Measurements from ENCODE around the gene KIAA1586.
"Not testable (repeated sequence)": the region's sequence is repeated elsewhere in the genome, so short reads cannot be mapped to it uniquely, and the experiment has no call there.

Gene KIAA1586

DNA sequence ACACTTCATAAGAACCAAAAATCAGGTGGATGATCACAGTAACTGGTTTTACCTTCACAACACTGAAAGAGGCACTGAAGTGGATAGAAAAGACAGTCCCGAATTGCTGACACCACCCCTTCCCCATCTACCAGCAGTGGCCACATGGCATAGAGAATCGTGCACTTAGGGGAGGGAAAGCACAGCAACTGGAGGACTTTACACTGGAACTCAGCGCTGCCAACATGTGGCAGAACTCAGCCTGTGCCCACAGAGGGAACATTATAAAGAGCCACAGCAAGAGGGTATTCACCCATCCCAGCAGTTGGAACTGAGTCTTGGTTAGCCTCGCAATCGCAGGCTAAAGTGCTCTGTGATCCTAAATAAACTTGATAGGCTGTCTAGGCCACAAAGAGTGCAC, 6.5 kb upstream of the KIAA1586 start:
- DNase-seq (ENCODE audit: low spot score) = no peak
- TF ChIP-seq, protein P1, sequence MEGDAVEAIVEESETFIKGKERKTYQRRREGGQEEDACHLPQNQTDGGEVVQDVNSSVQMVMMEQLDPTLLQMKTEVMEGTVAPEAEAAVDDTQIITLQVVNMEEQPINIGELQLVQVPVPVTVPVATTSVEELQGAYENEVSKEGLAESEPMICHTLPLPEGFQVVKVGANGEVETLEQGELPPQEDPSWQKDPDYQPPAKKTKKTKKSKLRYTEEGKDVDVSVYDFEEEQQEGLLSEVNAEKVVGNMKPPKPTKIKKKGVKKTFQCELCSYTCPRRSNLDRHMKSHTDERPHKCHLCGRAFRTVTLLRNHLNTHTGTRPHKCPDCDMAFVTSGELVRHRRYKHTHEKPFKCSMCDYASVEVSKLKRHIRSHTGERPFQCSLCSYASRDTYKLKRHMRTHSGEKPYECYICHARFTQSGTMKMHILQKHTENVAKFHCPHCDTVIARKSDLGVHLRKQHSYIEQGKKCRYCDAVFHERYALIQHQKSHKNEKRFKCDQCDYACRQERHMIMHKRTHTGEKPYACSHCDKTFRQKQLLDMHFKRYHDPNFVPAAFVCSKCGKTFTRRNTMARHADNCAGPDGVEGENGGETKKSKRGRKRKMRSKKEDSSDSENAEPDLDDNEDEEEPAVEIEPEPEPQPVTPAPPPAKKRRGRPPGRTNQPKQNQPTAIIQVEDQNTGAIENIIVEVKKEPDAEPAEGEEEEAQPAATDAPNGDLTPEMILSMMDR (conservative IDR thresholded peaks at IDR 0.05; ENCODE audit: low read depth) = no peak
- H3K27ac ChIP-seq = no peak overlapping the region
- ChIA-PET POLR2A (ENCODE audit: low non-redundant PET) (no interaction called here), CTCF (interaction anchor here (0.6 to 1.4 kb wide), 2 partner anchors 135 to 398 kb away, joined by 5 to 8 read pairs; no protein-coding TSS in a partner anchor)

DNA sequence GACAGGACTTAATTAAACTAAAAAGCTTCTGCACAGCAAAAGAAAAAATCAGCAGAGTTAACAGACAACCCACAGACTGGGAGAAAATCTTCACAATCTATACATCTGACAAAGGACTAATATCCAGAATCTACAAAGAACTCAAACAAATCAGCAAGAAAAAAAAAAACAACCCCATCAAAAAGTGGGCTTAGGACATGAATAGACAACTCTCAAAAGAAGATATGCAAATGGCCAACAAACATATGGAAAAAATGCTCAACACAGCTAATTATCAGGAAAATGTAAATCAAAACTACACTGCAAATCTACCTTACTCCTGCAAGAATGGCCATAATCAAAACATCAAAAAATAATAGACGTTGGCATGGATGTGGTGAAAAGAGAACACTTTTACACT, 2.4 kb upstream of the KIAA1586 start:
- H3K27ac ChIP-seq; CTCF ChIA-PET; DNase-seq (ENCODE audit: low spot score); POLR2A ChIA-PET (ENCODE audit: low non-redundant PET): not testable (repeated sequence)

DNA sequence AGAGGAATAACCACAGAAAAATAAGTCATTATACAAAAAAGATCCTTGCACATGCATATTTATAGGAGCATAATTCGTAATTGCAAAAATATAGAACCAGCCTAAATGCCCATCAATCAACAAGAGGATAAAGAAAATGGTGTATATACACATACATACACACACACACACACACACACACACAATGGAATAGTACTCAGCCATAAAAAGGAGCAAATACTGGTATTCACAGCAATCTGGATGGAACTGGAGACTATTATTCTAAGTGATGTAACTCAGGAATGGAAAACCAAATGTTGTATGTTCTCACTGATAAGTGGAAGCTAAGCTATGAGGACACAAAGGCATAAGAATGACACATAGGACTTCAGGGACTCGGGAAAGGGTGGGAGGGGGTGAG, 1.9 kb upstream of the KIAA1586 start:
- no peak for DNase-seq (ENCODE audit: low spot score)
- TF ChIP-seq, protein P1 (conservative IDR thresholded peaks at IDR 0.05; ENCODE audit: low read depth) = no peak
- no peak overlapping the region for H3K27ac ChIP-seq
- CTCF ChIA-PET = no interaction called here
- POLR2A ChIA-PET (ENCODE audit: low non-redundant PET) = no interaction called here

GRCh38 chr6:57047257-57047585, 728 bp downstream of the KIAA1586 start:
- CTCF ChIA-PET; H3K27ac ChIP-seq; POLR2A ChIA-PET (ENCODE audit: low non-redundant PET); DNase-seq (ENCODE audit: low spot score): not testable (repeated sequence)

GRCh38 chr6:57047859-57048258, 1.4 kb downstream of the KIAA1586 start:
- H3K27ac ChIP-seq; POLR2A ChIA-PET (ENCODE audit: low non-redundant PET): not testable (repeated sequence)

DNA sequence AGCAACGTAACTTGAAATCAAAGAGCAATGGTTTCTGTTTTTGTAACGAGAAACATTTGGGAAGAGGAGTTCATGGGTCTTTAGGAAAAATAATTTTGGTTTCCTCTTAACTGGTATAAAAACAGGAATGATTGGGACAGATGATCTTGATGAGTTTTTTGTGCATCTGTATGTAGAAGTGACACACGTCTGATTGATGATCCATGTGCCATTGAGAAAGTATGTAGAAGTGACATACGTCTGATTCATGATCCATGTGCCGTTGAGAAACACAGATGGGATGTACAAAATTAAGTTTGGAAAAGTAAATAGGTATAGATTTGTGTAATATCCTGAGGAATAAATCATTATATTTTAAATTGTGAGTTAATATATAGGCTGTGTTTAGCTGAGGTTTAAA, 2.1 kb downstream of the KIAA1586 start:
- TF ChIP-seq, protein P1 (conservative IDR thresholded peaks at IDR 0.05; ENCODE audit: low read depth) = no peak
- DNase-seq (ENCODE audit: low spot score) = no peak
- H3K27ac ChIP-seq = no peak overlapping the region

More at GRCh38 chr6:57047859-57048258, 1.4 kb downstream of the KIAA1586 start:
- DNase-seq (ENCODE audit: low spot score); CTCF ChIA-PET: not testable (repeated sequence)

GRCh38 chr6:57063847-57064246, 17.4 kb downstream of the KIAA1586 start:
- ChIA-PET CTCF (no interaction called here), POLR2A (ENCODE audit: low non-redundant PET) (no interaction called here)

More for the DNA sequence above, 2.1 kb downstream of the KIAA1586 start:
- ChIA-PET POLR2A (ENCODE audit: low non-redundant PET) (no interaction called here), CTCF (no interaction called here)

GRCh38 chr6:57064809-57065208, 18.3 kb downstream of the KIAA1586 start:
- ChIA-PET CTCF (no interaction called here), POLR2A (ENCODE audit: low non-redundant PET) (no interaction called here)
- DNase-seq (ENCODE audit: low spot score) = no peak
- H3K27ac ChIP-seq = no peak overlapping the region
- TF ChIP-seq, protein P1 (conservative IDR thresholded peaks at IDR 0.05; ENCODE audit: low read depth) = no peak

More at GRCh38 chr6:57063847-57064246, 17.4 kb downstream of the KIAA1586 start:
- no peak for DNase-seq (ENCODE audit: low spot score)
- TF ChIP-seq, protein P1 (conservative IDR thresholded peaks at IDR 0.05; ENCODE audit: low read depth) = no peak
- no peak overlapping the region for H3K27ac ChIP-seq

Data from RWPE1 (cell line).